Measurements from ENCODE around the gene CSNK1A1L.

DNA sequence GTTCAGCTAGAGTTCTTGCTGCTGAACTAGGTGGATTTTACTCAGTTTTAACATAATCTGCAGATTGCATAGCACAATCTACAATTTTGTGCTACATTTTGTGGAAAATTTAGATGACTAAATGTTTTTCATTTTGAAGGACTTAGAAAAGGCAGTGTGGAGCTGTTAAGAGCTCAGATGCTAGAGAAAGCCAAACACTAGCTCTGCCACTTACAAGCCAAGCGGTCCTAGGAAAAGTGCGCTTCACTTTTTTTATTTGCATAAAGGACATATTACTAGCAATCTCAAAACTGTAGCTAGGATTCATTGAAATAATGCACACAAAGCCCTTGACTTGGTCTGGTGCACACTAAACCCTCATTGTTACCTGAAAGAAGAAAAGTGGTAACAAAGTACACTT lies 8.1 kb upstream of the CSNK1A1L start:
- TF ChIP-seq, protein P1, sequence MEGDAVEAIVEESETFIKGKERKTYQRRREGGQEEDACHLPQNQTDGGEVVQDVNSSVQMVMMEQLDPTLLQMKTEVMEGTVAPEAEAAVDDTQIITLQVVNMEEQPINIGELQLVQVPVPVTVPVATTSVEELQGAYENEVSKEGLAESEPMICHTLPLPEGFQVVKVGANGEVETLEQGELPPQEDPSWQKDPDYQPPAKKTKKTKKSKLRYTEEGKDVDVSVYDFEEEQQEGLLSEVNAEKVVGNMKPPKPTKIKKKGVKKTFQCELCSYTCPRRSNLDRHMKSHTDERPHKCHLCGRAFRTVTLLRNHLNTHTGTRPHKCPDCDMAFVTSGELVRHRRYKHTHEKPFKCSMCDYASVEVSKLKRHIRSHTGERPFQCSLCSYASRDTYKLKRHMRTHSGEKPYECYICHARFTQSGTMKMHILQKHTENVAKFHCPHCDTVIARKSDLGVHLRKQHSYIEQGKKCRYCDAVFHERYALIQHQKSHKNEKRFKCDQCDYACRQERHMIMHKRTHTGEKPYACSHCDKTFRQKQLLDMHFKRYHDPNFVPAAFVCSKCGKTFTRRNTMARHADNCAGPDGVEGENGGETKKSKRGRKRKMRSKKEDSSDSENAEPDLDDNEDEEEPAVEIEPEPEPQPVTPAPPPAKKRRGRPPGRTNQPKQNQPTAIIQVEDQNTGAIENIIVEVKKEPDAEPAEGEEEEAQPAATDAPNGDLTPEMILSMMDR (IDR thresholded peaks at IDR 0.05), result no peak
- no peak for TF ChIP-seq EZH2phosphoT487 (IDR thresholded peaks at IDR 0.05)
- no peak for TF ChIP-seq EZH2 (IDR thresholded peaks at IDR 0.05)

Data from neural progenitor cell (in vitro differentiated cells).